22Rv1 (cell line): ENCODE data around the gene TNS3.

Source experiments
- CTCF ChIP-seq: fragments of 450-650 bp; IDR thresholded peaks from 2 replicates; pipeline ENCODE4 v1.5.1; 2017; ENCODE audit warnings: mild to moderate bottlenecking
- ZFX ChIP-seq: fragments of 450-650 bp; IDR thresholded peaks from 2 replicates; pipeline ENCODE4 v1.6.1; 2017; ENCODE audit warnings: antibody characterized with exemption, borderline replicate concordance

GRCh38 chr7:47259682-47260081 is 322.2 kb downstream of the TNS3 start:
- no peak for TF ChIP-seq CTCF
- TF ChIP-seq ZFX, result no peak
